Rectal smooth muscle tissue (tissue), 1 donor: ENCODE data around the gene OGFR.
A peak's percentile ranks its signal among the peaks of the same experiment; 100 is the strongest.

Experiments
- H3K27ac ChIP-seq: one replicate; pipeline ENCODE4 v1.7.0; 2013; ENCODE audit warnings: low read depth, low read length, inconsistent platforms
- H3K27me3 ChIP-seq: one replicate; pipeline ENCODE4 v1.7.0; 2013; ENCODE audit warnings: low read length; ENCODE audit not compliant: control insufficient read depth, insufficient read depth
- H3K36me3 ChIP-seq: one replicate; pipeline ENCODE4 v1.7.0; 2013; ENCODE audit warnings: low read length; ENCODE audit not compliant: control insufficient read depth, insufficient read depth
- H3K4me1 ChIP-seq: one replicate; pipeline ENCODE4 v1.7.0; 2013; ENCODE audit warnings: low read length; ENCODE audit not compliant: control insufficient read depth, insufficient read depth
- H3K4me3 ChIP-seq: one replicate; pipeline ENCODE4 v1.7.0; 2013; ENCODE audit warnings: low read length
- H3K9ac ChIP-seq: one replicate; pipeline ENCODE4 v1.7.0; 2013; ENCODE audit warnings: low read length

OGFR gene

GRCh38 chr20:62800314-62801259 is 4.0 kb upstream of the OGFR start:
- H3K4me3 ChIP-seq, result no peak overlapping the region
- peaks cover 18% of the 10 kb centered on the region for H3K36me3 ChIP-seq
- H3K27ac ChIP-seq, result no peak overlapping the region
- no peaks in the 10 kb centered on the region for H3K27me3 ChIP-seq
- no peak overlapping the region for H3K9ac ChIP-seq
- peaks cover 6% of the 10 kb centered on the region for H3K4me1 ChIP-seq

GRCh38 chr20:62801284-62802010 is 3.2 kb upstream of the OGFR start:
- Histone ChIP-seq H3K9ac (no peak overlapping the region), H3K27me3 (no peaks in the 10 kb centered on the region), H3K4me3 (no peak overlapping the region), H3K4me1 (peaks cover 12% of the 10 kb centered on the region), H3K36me3 (peaks cover 18% of the 10 kb centered on the region), H3K27ac (no peak overlapping the region)

DNA sequence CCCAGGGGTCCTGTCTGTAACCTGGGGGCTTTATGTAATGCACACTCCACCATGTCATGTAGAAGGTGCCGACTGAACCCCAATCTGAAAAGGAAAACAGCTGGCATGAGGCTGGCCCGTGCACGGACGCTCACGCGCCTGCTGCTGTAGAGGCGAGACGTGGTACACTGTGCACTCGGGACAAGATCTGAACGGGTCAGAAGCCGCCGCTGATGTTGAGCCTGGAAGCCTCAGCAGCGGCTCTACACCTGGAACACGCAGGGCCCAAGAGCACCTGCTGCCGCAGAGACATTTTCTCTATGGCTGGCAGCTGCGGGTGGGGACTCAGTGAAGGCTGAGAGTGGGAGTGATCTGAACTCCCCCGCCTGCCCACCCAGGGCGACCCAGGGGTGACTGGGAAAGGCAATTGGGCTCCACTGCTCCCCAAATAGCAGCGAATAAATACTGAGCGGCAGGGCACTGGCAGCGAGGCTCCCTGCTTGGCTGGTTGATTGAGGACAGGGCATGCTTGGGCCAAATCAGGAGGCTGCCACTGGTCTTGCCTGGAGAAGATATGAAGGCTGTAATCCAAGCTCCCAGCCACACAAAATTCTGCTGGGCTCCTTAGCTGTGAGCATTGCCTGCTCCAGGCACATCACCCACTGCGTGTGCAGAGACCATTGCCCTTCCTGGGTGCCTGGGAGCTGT is 2.5 kb upstream of the OGFR start:
- no peak overlapping the region for H3K4me3 ChIP-seq
- no peaks in the 10 kb centered on the region for H3K27me3 ChIP-seq
- no peak overlapping the region for H3K9ac ChIP-seq
- H3K4me1 ChIP-seq, result peaks cover 10% of the 10 kb centered on the region
- H3K36me3 ChIP-seq, result peaks cover 18% of the 10 kb centered on the region
- H3K27ac ChIP-seq, result peak overlapping the region; percentile 26

DNA sequence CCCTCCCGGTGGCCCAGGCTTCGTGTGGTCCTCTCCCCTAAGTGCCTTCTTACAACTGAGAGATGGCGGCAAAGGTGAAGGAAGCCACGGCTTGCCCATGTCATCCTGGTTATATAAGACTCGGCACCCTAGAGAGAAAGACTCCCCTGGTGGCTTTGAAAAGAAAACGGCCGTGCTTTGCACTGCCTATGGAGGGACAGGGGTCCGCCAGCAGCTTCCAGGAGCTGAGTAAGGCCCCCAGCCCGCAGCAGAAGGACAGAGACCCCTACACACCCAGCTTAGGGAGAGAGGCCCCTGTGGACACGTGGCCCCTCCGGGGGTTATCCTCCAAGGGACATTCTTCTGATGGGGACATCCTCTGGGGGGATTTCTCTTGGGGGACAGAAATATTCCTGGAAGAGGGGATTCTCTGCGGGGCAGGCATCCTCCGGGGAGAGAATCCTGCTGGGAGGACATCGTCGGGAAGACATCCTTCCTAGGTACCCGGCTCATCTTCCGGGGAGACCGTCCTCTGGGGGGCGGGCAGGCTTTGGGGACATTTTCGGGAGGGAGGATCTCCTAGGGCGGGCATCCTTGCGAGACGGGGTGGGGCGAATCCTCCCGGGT is 511 bp upstream of the OGFR start:
- peak overlapping the region; percentile 50 for H3K4me3 ChIP-seq
- peaks cover 6% of the 10 kb centered on the region for H3K4me1 ChIP-seq
- peaks cover 20% of the 10 kb centered on the region for H3K36me3 ChIP-seq

DNA sequence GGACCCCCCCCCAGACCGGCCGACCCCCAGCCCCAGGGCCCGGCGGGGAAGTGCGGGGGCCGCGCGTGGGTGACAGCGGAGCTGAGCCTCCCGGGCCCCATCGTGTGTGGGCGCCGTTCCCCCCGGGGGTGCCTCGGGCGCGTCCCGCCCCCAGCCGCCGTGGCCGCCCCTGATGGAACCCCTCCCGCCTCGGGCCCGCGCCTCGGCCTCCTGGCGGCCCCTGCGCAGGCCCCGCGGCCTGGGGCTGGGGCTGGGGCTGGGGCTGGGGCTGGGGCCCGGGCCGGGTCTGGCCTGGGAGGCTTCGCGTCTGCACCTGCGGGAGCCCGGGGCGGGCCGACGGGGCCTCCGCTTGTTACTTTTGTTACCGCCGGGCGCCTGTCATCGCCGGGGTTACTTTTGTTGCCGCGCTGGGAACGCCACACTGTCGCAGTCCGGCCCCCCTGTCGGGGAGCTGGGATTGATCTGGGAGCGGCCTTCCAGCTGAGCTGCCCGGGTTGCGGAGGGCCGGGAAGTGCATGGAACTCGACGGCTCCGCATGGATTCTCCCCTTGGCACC is 598 bp downstream of the OGFR start:
- Histone ChIP-seq H3K9ac (peak overlapping the region; percentile 58), H3K36me3 (peaks cover 24% of the 10 kb centered on the region), H3K4me1 (peaks cover 6% of the 10 kb centered on the region), H3K27ac (peak overlapping the region; percentile 80), H3K4me3 (peak overlapping the region; percentile 90), H3K27me3 (no peaks in the 10 kb centered on the region)

More for the DNA sequence above, 511 bp upstream of the OGFR start:
- no peak overlapping the region for H3K9ac ChIP-seq
- H3K27me3 ChIP-seq, result no peaks in the 10 kb centered on the region
- H3K27ac ChIP-seq, result peak overlapping the region; percentile 34

- Histone ChIP-seq H3K4me1 (peaks cover 6% of the 10 kb centered on the region), H3K27me3 (no peaks in the 10 kb centered on the region), H3K9ac (peak overlapping the region; percentile 58), H3K36me3 (peaks cover 29% of the 10 kb centered on the region), H3K27ac (peak overlapping the region; percentile 41), H3K4me3 (peak overlapping the region; percentile 80)
Measured at GRCh38 chr20:62805711-62806382, 1.2 kb downstream of the OGFR start.

DNA sequence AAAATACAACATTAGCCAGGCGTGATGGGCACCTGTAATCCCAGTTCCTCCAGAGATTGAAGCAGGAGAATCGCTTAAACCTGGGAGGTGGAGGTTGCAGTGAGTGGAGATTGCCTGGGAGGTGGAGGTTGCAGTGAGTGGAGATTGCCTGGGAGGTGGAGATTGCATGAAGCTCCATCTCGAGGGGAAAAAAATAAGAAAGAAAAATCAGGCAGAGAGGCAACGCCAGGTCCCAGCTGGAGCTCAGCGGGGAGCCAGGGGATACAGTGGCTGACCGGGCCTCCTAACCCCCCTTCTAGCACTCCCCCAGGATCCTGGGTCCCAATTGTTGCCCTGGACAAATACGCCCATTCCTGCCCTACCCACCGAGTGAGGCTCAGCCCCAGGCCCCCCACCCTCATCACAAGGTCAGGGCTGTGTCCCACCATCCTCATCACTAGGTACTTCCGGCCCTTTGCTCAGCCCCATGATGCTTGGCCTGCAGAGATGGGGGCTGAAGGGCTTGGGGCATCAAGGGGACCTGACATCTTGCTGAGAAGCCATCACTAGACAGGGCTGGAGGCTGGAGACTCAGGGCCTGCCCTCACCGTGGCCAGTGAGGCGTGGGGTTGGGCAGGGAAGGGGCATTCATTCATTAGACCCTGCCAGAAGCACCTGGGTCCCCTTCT is 1.9 kb downstream of the OGFR start:
- H3K36me3 ChIP-seq, result peaks cover 29% of the 10 kb centered on the region
- no peaks in the 10 kb centered on the region for H3K27me3 ChIP-seq
- H3K9ac ChIP-seq, result no peak overlapping the region
- no peak overlapping the region for H3K27ac ChIP-seq
- peaks cover 6% of the 10 kb centered on the region for H3K4me1 ChIP-seq
- H3K4me3 ChIP-seq, result peak overlapping the region; percentile 80

DNA sequence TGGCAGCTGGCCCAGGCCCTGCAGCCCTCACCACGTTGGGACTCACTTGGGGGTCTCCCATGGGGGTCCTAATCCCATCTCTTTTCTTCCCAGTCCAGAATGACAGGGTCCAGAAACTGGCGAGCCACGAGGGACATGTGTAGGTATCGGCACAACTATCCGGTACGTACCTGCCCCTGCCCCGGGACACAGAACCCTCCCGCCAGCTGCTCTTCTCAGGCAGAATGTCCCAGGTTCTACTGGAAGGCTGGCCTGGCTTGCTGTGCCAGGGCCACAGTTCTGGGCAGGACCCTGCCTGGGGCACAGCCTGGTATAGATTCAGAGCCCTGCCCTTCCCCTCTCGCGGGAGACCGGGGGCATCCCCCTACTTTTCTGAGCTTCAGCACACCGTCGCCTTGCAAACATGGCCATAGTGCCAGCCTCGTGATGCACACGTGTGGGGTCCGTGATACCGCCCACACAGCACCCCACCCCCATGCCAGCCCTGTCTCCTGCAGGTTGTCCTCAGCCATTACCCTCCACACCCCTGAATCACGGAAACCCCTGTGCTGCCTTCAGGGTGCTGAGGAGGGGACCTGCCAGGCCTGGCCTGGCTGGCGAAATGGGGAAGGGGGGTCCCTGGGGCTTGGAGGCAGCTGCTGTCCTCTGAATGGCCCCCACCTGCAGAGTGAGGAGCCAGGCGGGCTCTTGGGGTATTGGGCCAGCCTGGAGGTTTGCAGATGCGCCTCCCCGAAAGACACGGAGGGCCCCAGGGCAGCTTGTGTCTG is 3.0 kb downstream of the OGFR start:
- no peak overlapping the region for H3K27ac ChIP-seq
- peaks cover 33% of the 10 kb centered on the region for H3K36me3 ChIP-seq
- peaks cover 6% of the 10 kb centered on the region for H3K4me1 ChIP-seq
- H3K9ac ChIP-seq, result no peak overlapping the region
- no peak overlapping the region for H3K4me3 ChIP-seq
- no peaks in the 10 kb centered on the region for H3K27me3 ChIP-seq

DNA sequence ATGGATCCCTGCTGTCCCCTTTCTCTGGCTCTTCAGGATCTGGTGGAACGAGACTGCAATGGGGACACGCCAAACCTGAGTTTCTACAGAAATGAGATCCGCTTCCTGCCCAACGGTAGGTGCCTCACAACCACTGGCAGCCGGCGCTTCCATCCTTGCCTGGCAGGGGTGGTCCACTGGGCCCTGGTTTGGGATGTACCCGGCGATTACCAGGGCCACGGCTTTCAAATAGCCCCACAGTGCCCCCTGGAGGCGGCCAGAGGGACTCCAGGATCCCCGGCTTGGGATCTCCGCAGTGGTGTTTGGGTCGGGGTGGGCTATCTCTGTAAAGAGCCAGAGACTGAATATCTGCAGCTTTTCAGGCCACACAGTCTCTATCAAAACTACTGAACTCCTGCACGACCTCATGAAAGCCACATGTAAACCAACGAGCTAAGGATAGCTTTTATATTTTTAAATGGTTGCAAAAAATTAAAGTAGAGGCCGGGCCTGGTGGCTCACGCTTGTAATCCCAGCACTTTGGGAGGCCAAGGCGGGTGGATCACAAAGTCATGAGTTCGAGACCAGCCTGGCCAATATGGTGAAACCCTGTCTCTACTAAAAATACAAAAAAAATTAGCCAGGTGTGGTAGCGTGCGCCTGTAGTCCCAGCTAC is 3.7 kb downstream of the OGFR start:
- Histone ChIP-seq H3K9ac (no peak overlapping the region), H3K27ac (no peak overlapping the region), H3K36me3 (peaks cover 33% of the 10 kb centered on the region)

More for the DNA sequence above, 3.7 kb downstream of the OGFR start:
- Histone ChIP-seq H3K4me3 (no peak overlapping the region), H3K27me3 (no peaks in the 10 kb centered on the region), H3K4me1 (peaks cover 6% of the 10 kb centered on the region)
